NCI-H2227 treated with DMSO at 0.1 percent for 48 hours (cell line): Measurements from ENCODE around the gene FLRT2.

Experiments used
- DNase-seq: peaks from one replicate; lab custom pipeline; 2025; lab: John Stamatoyannopoulos, UW

Gene FLRT2

GRCh38 chr14:85530626-85531025 lies 682 bp downstream of the FLRT2 start:
- DNase-seq = no peak

- peak; percentile 70 for DNase-seq
Measured at GRCh38 chr14:85531141-85531586, 1.2 kb downstream of the FLRT2 start.

- peak; percentile 72 for DNase-seq
Measured at GRCh38 chr14:85531587-85532373, 1.8 kb downstream of the FLRT2 start.

- no peak for DNase-seq
Measured at GRCh38 chr14:85532374-85533022, 2.6 kb downstream of the FLRT2 start.

GRCh38 chr14:85533023-85533860 lies 3.3 kb downstream of the FLRT2 start:
- DNase-seq = peak; percentile 24

- DNase-seq = peak; percentile 11
Measured at GRCh38 chr14:85533861-85534291, 3.9 kb downstream of the FLRT2 start.

- DNase-seq = no peak
Measured at GRCh38 chr14:85534458-85535293, 4.7 kb downstream of the FLRT2 start.

GRCh38 chr14:85535321-85535720 lies 5.4 kb downstream of the FLRT2 start:
- DNase-seq = no peak

- DNase-seq = no peak
Measured at GRCh38 chr14:85535991-85536832, 6.3 kb downstream of the FLRT2 start.

GRCh38 chr14:85536833-85537190 lies 6.9 kb downstream of the FLRT2 start:
- no peak for DNase-seq

GRCh38 chr14:85537526-85537925 lies 7.6 kb downstream of the FLRT2 start:
- no peak for DNase-seq

GRCh38 chr14:85538636-85539035 lies 8.7 kb downstream of the FLRT2 start:
- DNase-seq = no peak

- DNase-seq = no peak
Measured at GRCh38 chr14:85539510-85539909, 9.6 kb downstream of the FLRT2 start.

- no peak for DNase-seq
Measured at GRCh38 chr14:85542623-85543022, 12.7 kb downstream of the FLRT2 start.

GRCh38 chr14:85545738-85546137 lies 15.8 kb downstream of the FLRT2 start:
- DNase-seq = no peak

GRCh38 chr14:85546390-85546789 lies 16.4 kb downstream of the FLRT2 start:
- DNase-seq = no peak

GRCh38 chr14:85549697-85550096 lies 19.8 kb downstream of the FLRT2 start:
- no peak for DNase-seq

GRCh38 chr14:85554106-85554505 lies 24.2 kb downstream of the FLRT2 start:
- DNase-seq = no peak

GRCh38 chr14:85556267-85556666 lies 26.3 kb downstream of the FLRT2 start:
- no peak for DNase-seq

- no peak for DNase-seq
Measured at GRCh38 chr14:85558505-85558904, 28.6 kb downstream of the FLRT2 start.

- no peak for DNase-seq
Measured at GRCh38 chr14:85562630-85563029, 32.7 kb downstream of the FLRT2 start.
